Measurements from ENCODE around the gene FLVCR2.
A peak's percentile ranks its signal among the peaks of the same experiment; 100 is the strongest.

The FLVCR2 gene

GRCh38 chr14:75609116-75609515 is 30.7 kb downstream of the FLVCR2 start:
- Histone ChIP-seq H3K4me1 (peaks cover 0 to 17% (median 8%) of the 10 kb centered on the region in 4 donors), H3K27ac (no peak overlapping the region), H3K4me3 (no peak overlapping the region), H3K9me3 (no peaks in the 10 kb centered on the region), H3K36me3 (no peaks in the 10 kb centered on the region), H3K27me3 (peaks cover 0 to 4% of the 10 kb centered on the region in 2 donors)
- TF ChIP-seq, protein P1, sequence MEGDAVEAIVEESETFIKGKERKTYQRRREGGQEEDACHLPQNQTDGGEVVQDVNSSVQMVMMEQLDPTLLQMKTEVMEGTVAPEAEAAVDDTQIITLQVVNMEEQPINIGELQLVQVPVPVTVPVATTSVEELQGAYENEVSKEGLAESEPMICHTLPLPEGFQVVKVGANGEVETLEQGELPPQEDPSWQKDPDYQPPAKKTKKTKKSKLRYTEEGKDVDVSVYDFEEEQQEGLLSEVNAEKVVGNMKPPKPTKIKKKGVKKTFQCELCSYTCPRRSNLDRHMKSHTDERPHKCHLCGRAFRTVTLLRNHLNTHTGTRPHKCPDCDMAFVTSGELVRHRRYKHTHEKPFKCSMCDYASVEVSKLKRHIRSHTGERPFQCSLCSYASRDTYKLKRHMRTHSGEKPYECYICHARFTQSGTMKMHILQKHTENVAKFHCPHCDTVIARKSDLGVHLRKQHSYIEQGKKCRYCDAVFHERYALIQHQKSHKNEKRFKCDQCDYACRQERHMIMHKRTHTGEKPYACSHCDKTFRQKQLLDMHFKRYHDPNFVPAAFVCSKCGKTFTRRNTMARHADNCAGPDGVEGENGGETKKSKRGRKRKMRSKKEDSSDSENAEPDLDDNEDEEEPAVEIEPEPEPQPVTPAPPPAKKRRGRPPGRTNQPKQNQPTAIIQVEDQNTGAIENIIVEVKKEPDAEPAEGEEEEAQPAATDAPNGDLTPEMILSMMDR (IDR thresholded peaks at IDR 0.05), result no peak
- intact Hi-C loops (cut with DNase I; ENCODE audit: low total_unique reads), result no loop called here
- DNase-seq, result no peak

DNA sequence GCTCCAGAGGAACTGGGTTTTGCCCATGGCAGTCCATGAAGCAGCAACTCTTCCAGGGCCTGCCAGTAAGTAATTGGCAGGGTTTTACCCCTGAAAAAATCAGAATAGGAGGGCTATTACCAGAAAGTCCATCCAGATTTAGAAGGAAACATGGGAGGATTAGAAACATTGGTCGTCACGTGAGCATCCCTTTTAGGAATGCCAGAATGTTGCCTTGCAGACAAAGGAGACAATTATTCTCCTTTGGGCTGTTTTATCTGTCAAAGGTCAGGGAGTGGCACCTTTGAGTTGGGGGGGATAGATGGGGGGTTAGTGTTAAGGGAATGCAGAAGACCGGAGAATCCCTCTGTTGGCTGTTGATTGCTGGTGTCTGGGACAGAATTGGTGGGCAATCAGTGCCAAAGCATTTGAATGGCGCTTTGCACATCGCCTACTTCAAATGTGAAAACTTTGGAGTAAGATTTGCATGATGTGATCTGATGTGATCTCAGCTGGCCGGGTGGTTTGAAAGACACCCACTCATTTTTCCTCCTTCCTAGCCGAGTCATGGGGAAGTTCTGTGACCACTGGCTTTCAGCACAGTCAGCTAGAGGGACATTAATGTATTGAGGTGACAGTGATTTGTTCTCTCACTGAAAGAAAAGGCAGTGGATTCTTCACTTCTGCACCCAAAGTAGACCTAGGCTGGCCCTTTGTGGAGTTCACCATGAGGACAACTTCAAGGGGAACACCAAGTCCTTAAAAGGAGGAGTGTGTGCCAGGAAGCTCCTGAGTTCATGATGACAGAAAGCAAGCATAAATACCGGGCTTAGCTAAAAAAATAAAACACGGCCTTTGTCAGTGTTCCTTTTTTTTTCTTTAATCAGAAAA is 31.4 kb downstream of the FLVCR2 start:
- H3K4me3 ChIP-seq, result no peak overlapping the region
- peak in 1 of 2 donors; percentile 33 for DNase-seq
- intact Hi-C loops (cut with DNase I; ENCODE audit: low total_unique reads), result no loop called here

GRCh38 chr14:75610834-75611233 is 32.4 kb downstream of the FLVCR2 start:
- H3K4me1 ChIP-seq, result peaks cover 0 to 17% (median 5%) of the 10 kb centered on the region in 4 donors
- intact Hi-C loops (cut with DNase I; ENCODE audit: low total_unique reads), result no loop called here
- TF ChIP-seq, protein P1 (IDR thresholded peaks at IDR 0.05), result no peak
- H3K27ac ChIP-seq, result no peak overlapping the region
- H3K27me3 ChIP-seq, result peaks cover 0 to 4% of the 10 kb centered on the region in 2 donors
- DNase-seq, result no peak
- no peaks in the 10 kb centered on the region for H3K9me3 ChIP-seq
- H3K36me3 ChIP-seq, result no peaks in the 10 kb centered on the region
- H3K4me3 ChIP-seq, result no peak overlapping the region

More for the DNA sequence above, 31.4 kb downstream of the FLVCR2 start:
- TF ChIP-seq, protein P1 (IDR thresholded peaks at IDR 0.05), result no peak
- no peaks in the 10 kb centered on the region for H3K36me3 ChIP-seq
- peaks cover 0 to 17% (median 8%) of the 10 kb centered on the region in 4 donors for H3K4me1 ChIP-seq
- H3K27me3 ChIP-seq, result peaks cover 0 to 4% of the 10 kb centered on the region in 2 donors
- no peaks in the 10 kb centered on the region for H3K9me3 ChIP-seq
- no peak overlapping the region for H3K27ac ChIP-seq

- Histone ChIP-seq H3K4me3 (no peak overlapping the region), H3K36me3 (no peaks in the 10 kb centered on the region), H3K9me3 (no peaks in the 10 kb centered on the region), H3K4me1 (peaks cover 0 to 17% (median 4%) of the 10 kb centered on the region in 4 donors), H3K27ac (no peak overlapping the region), H3K27me3 (peaks cover 0 to 4% of the 10 kb centered on the region in 2 donors)
- intact Hi-C loops (cut with DNase I; ENCODE audit: low total_unique reads), result no loop called here
- TF ChIP-seq, protein P1 (IDR thresholded peaks at IDR 0.05), result no peak
- no peak for DNase-seq
These were observed 33.7 kb downstream of the FLVCR2 start for GRCh38 chr14:75612157-75612556.

GRCh38 chr14:75614179-75614578 is 35.8 kb downstream of the FLVCR2 start:
- H3K27me3 ChIP-seq, result peaks cover 0 to 4% of the 10 kb centered on the region in 2 donors
- H3K27ac ChIP-seq, result no peak overlapping the region
- no peak overlapping the region for H3K4me3 ChIP-seq
- intact Hi-C loops (cut with DNase I; ENCODE audit: low total_unique reads), result no loop called here
- H3K4me1 ChIP-seq, result peaks cover 0 to 14% (median 4%) of the 10 kb centered on the region in 4 donors
- H3K9me3 ChIP-seq, result no peaks in the 10 kb centered on the region
- TF ChIP-seq, protein P1 (IDR thresholded peaks at IDR 0.05), result no peak
- no peaks in the 10 kb centered on the region for H3K36me3 ChIP-seq
- no peak for DNase-seq
